Measurements from ENCODE around the gene IFT122.

DNA sequence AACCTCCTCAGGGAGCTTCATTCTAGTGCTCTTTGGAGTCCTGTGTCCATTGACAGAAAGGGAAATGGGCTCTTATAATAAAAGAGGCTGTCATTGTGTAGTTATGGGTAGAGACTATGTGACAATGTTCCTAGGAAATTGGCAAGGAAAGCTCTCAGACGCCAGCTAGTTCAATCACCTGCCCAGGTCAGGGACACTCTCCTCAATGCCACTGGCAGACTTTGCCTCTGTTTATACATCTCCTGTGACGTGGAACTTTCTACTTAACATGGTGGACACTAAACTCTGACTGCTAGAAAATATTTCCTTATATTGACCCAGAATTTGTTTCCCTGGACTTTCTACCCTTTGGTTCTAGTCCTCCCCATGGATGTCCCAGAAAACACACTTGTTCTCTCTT lies 14.4 kb upstream of the IFT122 start:
- no peak for TF ChIP-seq EP300 (IDR thresholded peaks at IDR 0.05)
- TF ChIP-seq, protein P1, sequence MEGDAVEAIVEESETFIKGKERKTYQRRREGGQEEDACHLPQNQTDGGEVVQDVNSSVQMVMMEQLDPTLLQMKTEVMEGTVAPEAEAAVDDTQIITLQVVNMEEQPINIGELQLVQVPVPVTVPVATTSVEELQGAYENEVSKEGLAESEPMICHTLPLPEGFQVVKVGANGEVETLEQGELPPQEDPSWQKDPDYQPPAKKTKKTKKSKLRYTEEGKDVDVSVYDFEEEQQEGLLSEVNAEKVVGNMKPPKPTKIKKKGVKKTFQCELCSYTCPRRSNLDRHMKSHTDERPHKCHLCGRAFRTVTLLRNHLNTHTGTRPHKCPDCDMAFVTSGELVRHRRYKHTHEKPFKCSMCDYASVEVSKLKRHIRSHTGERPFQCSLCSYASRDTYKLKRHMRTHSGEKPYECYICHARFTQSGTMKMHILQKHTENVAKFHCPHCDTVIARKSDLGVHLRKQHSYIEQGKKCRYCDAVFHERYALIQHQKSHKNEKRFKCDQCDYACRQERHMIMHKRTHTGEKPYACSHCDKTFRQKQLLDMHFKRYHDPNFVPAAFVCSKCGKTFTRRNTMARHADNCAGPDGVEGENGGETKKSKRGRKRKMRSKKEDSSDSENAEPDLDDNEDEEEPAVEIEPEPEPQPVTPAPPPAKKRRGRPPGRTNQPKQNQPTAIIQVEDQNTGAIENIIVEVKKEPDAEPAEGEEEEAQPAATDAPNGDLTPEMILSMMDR (IDR thresholded peaks at IDR 0.05) = no peak
- no peak for TF ChIP-seq POLR2A (IDR thresholded peaks at IDR 0.05)

Measured in upper lobe of left lung (tissue), 4 donors.